LNCAP (cell line): ENCODE data around the gene MAMLD1.

ENCODE experiments used
- CTCF ChIP-seq: fragments of 450-650 bp; IDR thresholded peaks from 2 replicates; pipeline ENCODE4 v1.5.1; 2017; ENCODE audit warnings: mild to moderate bottlenecking

Gene MAMLD1

GRCh38 chrX:150489359-150490015, 126.4 kb downstream of the MAMLD1 start:
- no peak for TF ChIP-seq CTCF

DNA sequence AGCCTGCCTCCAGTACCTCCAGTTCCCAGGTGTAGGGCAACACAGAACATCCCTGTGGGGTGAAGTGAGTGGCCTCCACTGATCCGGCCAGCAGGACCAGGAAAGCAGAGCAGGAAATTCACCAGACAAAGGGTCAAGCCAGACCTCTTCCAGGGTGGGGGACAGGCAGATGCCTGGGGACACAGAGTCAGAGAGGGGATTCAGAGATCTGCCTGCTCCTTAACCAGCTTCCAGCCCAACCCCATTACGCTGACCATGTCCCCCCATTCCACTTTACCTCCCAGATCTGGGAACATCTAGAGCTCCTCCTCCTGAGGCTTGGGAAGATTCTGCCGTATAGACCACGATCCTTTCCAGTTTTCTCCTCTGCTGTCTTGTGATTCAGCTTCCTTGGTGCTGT, 132.4 kb downstream of the MAMLD1 start:
- no peak for TF ChIP-seq CTCF

DNA sequence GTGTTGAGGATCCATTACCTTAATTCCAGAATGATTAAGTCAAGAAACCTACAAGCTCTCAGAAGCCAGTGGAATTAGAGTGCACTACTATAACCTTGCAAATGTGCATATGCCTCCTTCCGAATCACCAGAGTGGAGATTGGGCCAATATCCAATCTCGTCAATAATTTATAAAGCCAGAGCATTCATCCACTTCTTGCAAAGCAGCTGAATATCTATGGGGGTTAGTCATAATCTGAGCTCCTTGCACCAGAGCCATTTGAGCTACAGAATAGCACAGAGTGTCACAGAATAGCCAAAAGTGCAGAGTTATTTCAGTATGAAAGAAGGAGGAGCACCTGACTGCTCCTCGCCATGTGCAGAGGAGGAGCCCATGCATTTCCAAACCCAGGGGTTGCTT, 136.1 kb downstream of the MAMLD1 start:
- TF ChIP-seq CTCF: no peak

- no peak for TF ChIP-seq CTCF
These were observed 139.0 kb downstream of the MAMLD1 start for GRCh38 chrX:150502091-150502490.

DNA sequence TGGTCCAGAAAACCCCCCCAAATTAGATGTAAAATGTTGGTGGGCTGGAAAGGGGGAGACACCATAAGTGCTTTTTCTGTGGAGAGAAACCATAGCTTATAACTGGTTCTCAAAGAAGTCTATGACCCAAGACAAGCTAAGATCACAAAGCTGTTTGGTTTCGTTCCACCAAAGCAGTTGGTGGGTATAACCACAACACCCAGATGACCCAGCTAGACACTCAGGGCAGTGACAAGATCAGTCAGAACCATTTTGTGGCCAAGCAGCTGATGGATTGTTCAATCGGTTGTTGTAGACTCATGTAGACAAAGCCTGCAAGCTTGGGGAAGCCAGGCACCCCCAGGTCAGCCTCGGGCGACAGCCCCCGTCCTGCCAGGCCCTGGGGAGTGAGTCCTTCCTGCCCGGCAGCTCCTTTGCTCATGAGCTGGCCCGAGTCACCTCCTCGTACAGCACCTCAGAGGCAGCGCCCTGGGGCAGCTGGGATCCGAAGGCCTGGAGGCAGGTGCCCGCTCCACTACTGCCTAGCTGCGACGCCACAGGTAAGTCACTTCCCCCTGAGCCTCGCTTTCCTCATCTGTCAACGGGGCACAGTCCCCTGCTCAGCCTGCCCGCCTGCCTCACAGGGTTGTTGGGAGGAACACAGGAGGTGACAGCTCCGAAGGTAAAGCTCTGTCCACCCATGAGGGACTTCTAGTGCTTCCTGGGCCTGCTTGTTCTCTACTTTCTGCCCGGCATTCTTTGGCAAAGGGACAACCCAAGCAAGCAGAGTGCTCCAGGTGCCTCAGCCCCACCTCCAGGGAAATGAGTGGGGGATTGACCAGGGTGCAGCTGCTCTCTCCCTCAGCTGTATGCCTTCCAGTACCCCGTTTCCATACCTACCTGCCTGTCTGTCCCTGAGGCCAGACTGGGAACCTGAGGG, 140.1 kb downstream of the MAMLD1 start:
- TF ChIP-seq CTCF: no peak

- TF ChIP-seq CTCF: no peak
These were observed 140.7 kb downstream of the MAMLD1 start for GRCh38 chrX:150503898-150504219.

DNA sequence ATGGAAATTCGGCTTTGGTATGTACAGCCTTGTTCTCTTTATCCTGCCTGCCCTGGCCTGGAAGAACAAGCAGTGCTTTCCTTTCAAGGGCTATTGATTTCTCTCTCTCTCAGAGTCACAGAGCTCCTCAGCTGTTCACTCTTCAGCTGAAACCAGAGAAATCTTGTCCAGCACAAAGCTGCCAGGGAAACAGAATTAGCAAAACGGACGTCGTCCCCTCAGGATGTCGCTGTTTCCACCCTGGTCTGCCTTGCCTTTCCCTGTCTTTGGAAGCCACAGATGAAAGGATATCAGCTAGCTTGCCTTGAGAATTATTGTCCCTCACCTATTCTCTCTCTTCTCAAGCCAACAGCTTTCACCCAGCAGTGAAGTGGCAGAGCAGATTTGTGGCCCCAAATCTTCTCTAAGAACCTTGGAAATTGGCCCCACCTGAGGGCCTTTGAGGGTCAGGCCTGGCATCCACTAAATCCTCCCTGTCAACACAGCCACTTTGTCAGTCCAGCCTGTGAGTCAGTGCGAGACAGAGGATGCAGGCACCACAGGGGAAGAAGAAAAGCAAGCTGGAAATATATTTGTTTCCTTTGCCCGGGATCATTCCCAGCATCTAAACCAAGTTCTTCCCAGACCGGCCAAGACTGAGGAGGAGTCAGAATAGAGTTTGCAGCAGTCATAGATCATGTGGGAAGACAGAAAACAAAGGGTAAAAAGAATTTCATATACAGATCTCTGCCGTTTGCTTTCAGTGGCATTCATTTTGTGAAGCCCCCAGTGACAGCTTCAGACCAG, 141.5 kb downstream of the MAMLD1 start:
- no peak for TF ChIP-seq CTCF
